Trophoblast cell (in vitro differentiated cells and primary cell): ENCODE measurements around the gene KRTAP10-2.

Experiments used
- DNase-seq, 2 donors: peaks; one replicate each; pipeline ENCODE4 v3.0.0-alpha.2; 2016
- H2AFZ ChIP-seq: 2 replicates; pipeline ENCODE4 v1.6.1; 2013; ENCODE audit warnings: low read length, moderate library complexity, mild to moderate bottlenecking; ENCODE audit not compliant: insufficient read depth, poor library complexity
- H2AK5ac ChIP-seq: 2 replicates; pipeline ENCODE4 v1.6.1; 2013; ENCODE audit warnings: mild to moderate bottlenecking, low read length
- H2BK120ac ChIP-seq: 2 replicates; pipeline ENCODE4 v1.6.1; 2013; ENCODE audit warnings: low read length, mild to moderate bottlenecking, moderate library complexity; ENCODE audit not compliant: insufficient read depth, poor library complexity
- H2BK12ac ChIP-seq: 2 replicates; pipeline ENCODE4 v1.6.1; 2013; ENCODE audit warnings: mild to moderate bottlenecking, low read length, moderate library complexity
- H2BK5ac ChIP-seq: 2 replicates; pipeline ENCODE4 v1.6.1; 2013; ENCODE audit warnings: low read length, low read depth, moderate library complexity, mild to moderate bottlenecking; ENCODE audit not compliant: poor library complexity
- H3K14ac ChIP-seq: 2 replicates; pipeline ENCODE4 v1.6.1; 2013; ENCODE audit warnings: mild to moderate bottlenecking, low read length
- H3K18ac ChIP-seq: 2 replicates; pipeline ENCODE4 v1.6.1; 2013; ENCODE audit warnings: mild to moderate bottlenecking, low read length
- H3K23ac ChIP-seq: 2 replicates; pipeline ENCODE4 v1.6.1; 2013; ENCODE audit warnings: low read length
- H3K27ac ChIP-seq: 2 replicates; pipeline ENCODE4 v1.5.1; 2013; ENCODE audit warnings: low read depth, mild to moderate bottlenecking, inconsistent platforms, low read length, moderate library complexity
- H3K27me3 ChIP-seq: 2 replicates; pipeline ENCODE4 v1.6.1; 2013; ENCODE audit warnings: inconsistent platforms, mild to moderate bottlenecking, low read length, moderate library complexity; ENCODE audit not compliant: insufficient read depth
- H3K36me3 ChIP-seq, 2 experiments: 1 replicate in 1 of 2; 2 replicates in 1 of 2; pipeline ENCODE4 v1.6.1; 2013; ENCODE audit warnings: low read length in 2 of 2, mild to moderate bottlenecking in 2 of 2, moderate library complexity in 1 of 2; ENCODE audit not compliant: insufficient read depth in 2 of 2, control insufficient read depth in 1 of 2
- H3K4ac ChIP-seq: 2 replicates; pipeline ENCODE4 v1.6.1; 2013; ENCODE audit warnings: low read depth, mild to moderate bottlenecking, low read length, moderate library complexity
- H3K4me1 ChIP-seq, 2 experiments: 1 replicate in 1 of 2; 2 replicates in 1 of 2; pipeline ENCODE4 v1.6.1; 2013; ENCODE audit warnings: low read length in 2 of 2, mild to moderate bottlenecking in 2 of 2, moderate library complexity in 1 of 2; ENCODE audit not compliant: insufficient read depth in 2 of 2, control insufficient read depth in 1 of 2
- H3K4me2 ChIP-seq: 2 replicates; pipeline ENCODE4 v1.6.1; 2013; ENCODE audit warnings: inconsistent platforms, mild to moderate bottlenecking, low read length, moderate library complexity
- H3K4me3 ChIP-seq: 2 replicates; pipeline ENCODE4 v1.5.1; 2013; ENCODE audit warnings: mild to moderate bottlenecking, low read depth, low read length, inconsistent platforms
- H3K79me1 ChIP-seq: one replicate; pipeline ENCODE4 v1.6.1; 2013; ENCODE audit warnings: low read length
- H3K79me2 ChIP-seq: 2 replicates; pipeline ENCODE4 v1.6.1; 2013; ENCODE audit warnings: low read length, mild to moderate bottlenecking; ENCODE audit not compliant: control insufficient read depth, insufficient read depth, poor library complexity
- H3K9ac ChIP-seq: 2 replicates; pipeline ENCODE4 v1.6.1; 2013; ENCODE audit warnings: mild to moderate bottlenecking, low read length
- H3K9me3 ChIP-seq: 2 replicates; pipeline ENCODE4 v1.6.1; 2013; ENCODE audit warnings: low read depth, mild to moderate bottlenecking, control low read depth, inconsistent platforms, low read length; ENCODE audit not compliant: insufficient read depth
- H4K12ac ChIP-seq: 2 replicates; pipeline ENCODE4 v1.6.1; 2013; ENCODE audit warnings: low read depth, mild to moderate bottlenecking, low read length, moderate library complexity
- H4K8ac ChIP-seq: 2 replicates; pipeline ENCODE4 v1.6.1; 2013; ENCODE audit warnings: low read depth, mild to moderate bottlenecking, low read length, moderate library complexity
- H4K91ac ChIP-seq: one replicate; pipeline ENCODE4 v1.6.1; 2013; ENCODE audit warnings: low read depth, mild to moderate bottlenecking, low read length, moderate library complexity
- WGBS: extraction: QIAGEN DNeasy Blood & Tissue Kit; methylation state at CpG from one replicate; pipeline ENCODE4 v1.1.7; 2013; ENCODE audit warnings: missing lambda C conversion rate; ENCODE audit not compliant: insufficient read length, insufficient coverage; ENCODE audit errors: extremely low coverage; 5-methylcytosine and 5-hydroxymethylcytosine counted together

KRTAP10-2 gene

GRCh38 chr21:44524414-44525371 is 26.6 kb downstream of the KRTAP10-2 start:
- WGBS = no CpG with 5 or more reads among the region's 2 CpGs
- H2BK5ac ChIP-seq = no peak overlapping the region
- no peak overlapping the region for H2AFZ ChIP-seq
- no peak overlapping the region for H3K4me3 ChIP-seq
- no peak overlapping the region for H3K18ac ChIP-seq
- no peak overlapping the region for H4K8ac ChIP-seq
- no peak overlapping the region for H2BK12ac ChIP-seq
- H4K91ac ChIP-seq = no peak overlapping the region
- H3K79me1 ChIP-seq = no peaks in the 10 kb centered on the region
- H3K27me3 ChIP-seq = no peaks in the 10 kb centered on the region
- no peaks in the 10 kb centered on the region for H3K79me2 ChIP-seq
- no peak overlapping the region for H4K12ac ChIP-seq
- no peak overlapping the region for H2AK5ac ChIP-seq
- peaks cover 3% of the 10 kb centered on the region for H3K9me3 ChIP-seq
- H2BK120ac ChIP-seq = no peak overlapping the region
- DNase-seq = no peak
- no peak overlapping the region for H3K4ac ChIP-seq
- no peak overlapping the region for H3K9ac ChIP-seq
- H3K36me3 ChIP-seq = no peaks in the 10 kb centered on the region
- H3K4me1 ChIP-seq = peaks cover 3 to 7% of the 10 kb centered on the region in 2 experiments
- H3K23ac ChIP-seq = no peak overlapping the region
- H3K27ac ChIP-seq = no peak overlapping the region
- no peak overlapping the region for H3K4me2 ChIP-seq
- H3K14ac ChIP-seq = no peak overlapping the region

DNA sequence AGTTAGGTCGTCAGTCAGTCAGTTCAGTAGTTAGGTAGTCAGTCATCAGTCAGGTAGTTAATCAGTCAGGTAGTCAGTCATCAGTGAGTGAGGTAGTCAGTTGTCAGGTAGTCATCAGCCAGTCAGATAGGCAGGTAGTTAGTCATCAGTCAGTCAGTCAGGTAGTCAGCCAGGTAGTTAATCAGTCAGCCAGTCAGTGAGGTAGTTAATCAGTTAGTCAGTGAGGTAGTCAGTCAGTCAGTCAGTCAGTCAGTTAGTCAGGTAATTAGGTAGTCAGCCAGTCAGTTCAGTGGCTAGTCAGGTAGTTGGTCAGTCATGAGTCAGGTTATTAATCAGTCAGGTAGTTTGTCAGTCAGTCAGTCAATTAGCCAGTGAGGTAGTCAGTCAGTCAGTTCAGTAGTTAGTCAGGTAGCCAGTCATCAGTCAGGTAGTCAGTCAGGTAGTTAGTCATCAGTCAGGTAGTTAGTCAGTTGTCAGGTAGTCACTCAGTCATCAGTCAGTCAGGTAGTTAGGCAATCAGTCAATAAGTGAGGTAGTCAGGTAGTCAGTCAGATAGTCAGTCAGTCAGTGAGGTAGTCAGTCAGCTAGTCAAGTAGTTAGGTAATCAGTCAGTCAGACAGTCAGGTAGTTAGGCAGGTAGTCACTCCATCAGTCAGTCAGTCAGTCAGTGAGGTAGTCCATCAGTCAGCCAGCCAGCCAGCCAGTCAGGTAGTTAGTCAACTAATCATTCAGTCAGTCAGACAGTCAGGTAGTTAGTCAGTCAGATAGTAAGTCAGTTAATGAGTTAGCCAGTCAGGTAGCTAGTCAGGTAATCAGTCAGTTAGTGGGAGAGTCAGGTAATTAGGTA is 27.5 kb downstream of the KRTAP10-2 start:
- Histone ChIP-seq H4K12ac (no peak overlapping the region), H4K8ac (no peak overlapping the region), H3K4me1 (peaks cover 3 to 7% of the 10 kb centered on the region in 2 experiments), H3K4ac (no peak overlapping the region), H3K9me3 (peaks cover 9% of the 10 kb centered on the region), H3K36me3 (no peaks in the 10 kb centered on the region), H3K18ac (no peak overlapping the region), H3K27ac (no peak overlapping the region), H2AFZ (no peak overlapping the region), H3K9ac (no peak overlapping the region), H2AK5ac (no peak overlapping the region), H3K14ac (no peak overlapping the region), H4K91ac (no peak overlapping the region), H2BK5ac (no peak overlapping the region), H3K27me3 (no peaks in the 10 kb centered on the region), H2BK120ac (no peak overlapping the region), H3K4me3 (no peak overlapping the region), H3K4me2 (no peak overlapping the region), H3K23ac (no peak overlapping the region), H2BK12ac (no peak overlapping the region), H3K79me1 (no peaks in the 10 kb centered on the region), H3K79me2 (no peaks in the 10 kb centered on the region)
- WGBS = no CpG with 5 or more reads among the region's 1 CpG
- no peak for DNase-seq

- Histone ChIP-seq H4K91ac (no peak overlapping the region), H2BK12ac (no peak overlapping the region), H3K14ac (no peak overlapping the region), H4K12ac (no peak overlapping the region), H3K4me2 (no peak overlapping the region), H3K79me2 (no peaks in the 10 kb centered on the region), H3K9ac (no peak overlapping the region), H3K4ac (no peak overlapping the region), H3K23ac (no peak overlapping the region), H3K36me3 (no peaks in the 10 kb centered on the region), H4K8ac (no peak overlapping the region), H3K4me1 (peaks cover 3 to 7% of the 10 kb centered on the region in 2 experiments), H2AK5ac (no peak overlapping the region), H2BK120ac (no peak overlapping the region), H3K4me3 (no peak overlapping the region), H3K18ac (no peak overlapping the region), H2AFZ (no peak overlapping the region), H3K27ac (no peak overlapping the region), H3K9me3 (peaks cover 9% of the 10 kb centered on the region), H3K27me3 (no peaks in the 10 kb centered on the region), H3K79me1 (no peaks in the 10 kb centered on the region), H2BK5ac (no peak overlapping the region)
- WGBS = no CpG with 5 or more reads among the region's 1 CpG
- DNase-seq = no peak
These were observed 28.5 kb downstream of the KRTAP10-2 start for GRCh38 chr21:44522753-44523204.

DNA sequence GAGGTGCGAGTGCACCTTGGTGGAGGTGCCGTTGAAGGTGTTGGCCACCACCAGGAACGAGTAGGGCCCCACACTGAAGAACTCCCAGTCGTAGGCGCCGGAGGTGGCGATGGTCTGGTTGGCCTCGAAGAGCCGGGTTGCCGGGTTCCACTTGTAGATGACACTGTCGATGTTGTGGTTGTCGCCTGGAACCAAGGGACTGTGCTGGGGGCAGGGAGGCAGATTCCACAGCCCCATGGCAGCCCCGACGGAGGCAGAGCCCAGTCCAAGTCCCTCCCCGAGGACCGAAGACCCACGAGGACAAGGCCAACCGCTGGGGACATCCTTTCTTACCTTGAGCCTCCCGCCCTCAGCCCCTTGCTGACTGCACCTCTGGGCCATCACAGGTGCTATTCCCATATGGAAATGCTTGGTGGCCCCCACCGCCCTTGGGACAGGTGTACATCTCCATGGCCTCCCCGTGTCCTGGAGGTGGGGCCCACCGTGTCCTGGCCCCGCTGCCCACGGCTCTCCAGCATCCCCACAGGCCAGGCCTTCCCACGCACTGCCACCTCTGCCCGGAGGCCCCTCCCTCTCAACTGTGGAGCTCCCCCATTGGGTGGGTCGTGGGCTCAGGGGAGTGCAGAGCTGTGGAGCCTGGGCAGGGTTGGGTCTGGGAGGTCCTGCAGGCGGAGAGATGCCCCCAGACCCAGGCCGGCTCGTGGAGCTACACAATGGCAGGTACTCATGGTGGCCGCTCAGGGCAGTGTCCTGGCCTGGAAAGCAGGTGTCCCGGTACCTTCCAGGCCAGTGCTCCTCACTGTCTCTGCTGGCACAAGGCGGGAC is 29.2 kb downstream of the KRTAP10-2 start:
- H3K9ac ChIP-seq = no peak overlapping the region
- no peaks in the 10 kb centered on the region for H3K36me3 ChIP-seq

More for the DNA sequence above, 29.2 kb downstream of the KRTAP10-2 start:
- no CpG with 5 or more reads among the region's 33 CpGs for whole genome bisulfite sequencing
- Histone ChIP-seq H3K27me3 (no peaks in the 10 kb centered on the region), H2BK5ac (no peak overlapping the region), H2BK12ac (no peak overlapping the region), H4K91ac (no peak overlapping the region), H4K8ac (no peak overlapping the region), H2AK5ac (no peak overlapping the region), H4K12ac (no peak overlapping the region), H3K23ac (no peak overlapping the region), H3K79me2 (no peaks in the 10 kb centered on the region), H2BK120ac (no peak overlapping the region), H3K4ac (no peak overlapping the region), H3K27ac (no peak overlapping the region), H3K9me3 (peaks cover 12% of the 10 kb centered on the region), H3K18ac (no peak overlapping the region), H3K4me3 (no peak overlapping the region), H2AFZ (no peak overlapping the region), H3K79me1 (no peaks in the 10 kb centered on the region), H3K14ac (no peak overlapping the region), H3K4me2 (no peak overlapping the region), H3K4me1 (peaks cover 3 to 7% of the 10 kb centered on the region in 2 experiments)
- DNase-seq = no peak
